A549 (cell line): ENCODE results near the gene LEMD1.

ENCODE experiments used
- KDM5A ChIP-seq: fragments of 200-600 bp; sonication (generic); IDR thresholded peaks from 2 replicates; pipeline ENCODE4 v1.6.1; 2016; ENCODE audit warnings: antibody characterized with exemption, mild to moderate bottlenecking
- MAFK ChIP-seq: fragments of 450-650 bp; IDR thresholded peaks from 2 replicates; pipeline ENCODE4 v1.6.1; 2014; ENCODE audit not compliant: partially characterized antibody
- POLR2AphosphoS2 ChIP-seq: conservative IDR thresholded peaks from 2 replicates; pipeline ENCODE4 v1.6.1; 2012; ENCODE audit warnings: low read length, improper control_type of control experiment, inconsistent platforms
- RFX5 ChIP-seq: fragments of 450-650 bp; IDR thresholded peaks from 2 replicates; pipeline ENCODE4 v1.7.1; 2014; ENCODE audit warnings: antibody characterized with exemption, mild to moderate bottlenecking, moderate library complexity
- TF ChIP-seq, protein P1 (sequence below): fragments of >200 bp; sonication (Bioruptor Twin); formaldehyde crosslinking; IDR thresholded peaks from 3 replicates; pipeline ENCODE4 v1.5.1; 2016

DNA sequence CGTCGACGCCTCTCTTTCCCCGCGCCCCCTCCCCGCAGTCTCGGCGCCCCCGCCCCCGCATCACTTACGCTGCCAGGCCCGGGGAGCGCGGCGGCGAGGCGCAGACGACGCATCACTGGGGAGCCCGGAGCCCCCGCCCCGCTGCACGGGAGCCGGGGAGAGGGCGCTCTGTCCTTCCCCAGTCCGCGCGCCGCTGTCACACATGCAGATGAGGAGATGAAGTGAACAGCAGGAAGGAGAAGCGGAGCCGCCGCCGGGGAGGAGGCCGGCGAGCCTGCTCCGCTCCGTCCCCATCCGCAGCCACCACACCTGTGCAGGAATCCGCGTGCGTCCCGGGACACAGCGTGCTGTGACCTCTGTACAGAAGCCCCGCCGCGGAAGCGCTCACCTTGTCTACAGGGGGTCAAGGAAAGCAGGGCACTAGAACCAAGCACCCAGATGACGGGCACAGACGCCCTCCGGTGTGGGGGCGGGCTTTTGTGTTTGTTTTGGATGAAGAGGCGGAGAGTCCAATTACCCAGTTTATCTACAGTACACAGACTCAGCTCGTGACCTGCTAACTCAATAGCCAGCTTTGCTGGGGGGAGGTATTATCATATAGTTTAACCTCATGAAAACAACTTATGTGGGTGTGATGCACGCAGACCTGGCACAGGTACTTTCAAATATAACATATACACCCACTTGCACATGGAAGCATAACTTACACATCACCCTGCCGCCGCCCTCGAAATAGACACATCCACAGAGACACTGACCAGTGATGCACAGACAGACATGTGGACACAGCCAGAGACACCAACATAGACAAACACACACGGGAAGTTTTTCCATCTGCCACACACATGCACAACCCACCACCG, 77.6 kb downstream of the LEMD1 start:
- no peak for TF ChIP-seq RFX5
- TF ChIP-seq KDM5A, result no peak
- TF ChIP-seq POLR2AphosphoS2, result no peak
- no peak for TF ChIP-seq MAFK
- TF ChIP-seq, protein P1, sequence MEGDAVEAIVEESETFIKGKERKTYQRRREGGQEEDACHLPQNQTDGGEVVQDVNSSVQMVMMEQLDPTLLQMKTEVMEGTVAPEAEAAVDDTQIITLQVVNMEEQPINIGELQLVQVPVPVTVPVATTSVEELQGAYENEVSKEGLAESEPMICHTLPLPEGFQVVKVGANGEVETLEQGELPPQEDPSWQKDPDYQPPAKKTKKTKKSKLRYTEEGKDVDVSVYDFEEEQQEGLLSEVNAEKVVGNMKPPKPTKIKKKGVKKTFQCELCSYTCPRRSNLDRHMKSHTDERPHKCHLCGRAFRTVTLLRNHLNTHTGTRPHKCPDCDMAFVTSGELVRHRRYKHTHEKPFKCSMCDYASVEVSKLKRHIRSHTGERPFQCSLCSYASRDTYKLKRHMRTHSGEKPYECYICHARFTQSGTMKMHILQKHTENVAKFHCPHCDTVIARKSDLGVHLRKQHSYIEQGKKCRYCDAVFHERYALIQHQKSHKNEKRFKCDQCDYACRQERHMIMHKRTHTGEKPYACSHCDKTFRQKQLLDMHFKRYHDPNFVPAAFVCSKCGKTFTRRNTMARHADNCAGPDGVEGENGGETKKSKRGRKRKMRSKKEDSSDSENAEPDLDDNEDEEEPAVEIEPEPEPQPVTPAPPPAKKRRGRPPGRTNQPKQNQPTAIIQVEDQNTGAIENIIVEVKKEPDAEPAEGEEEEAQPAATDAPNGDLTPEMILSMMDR, result no peak
